Stomach smooth muscle (tissue), 2 donors: ENCODE results near the gene LRRC4C.

Experiments used
- H3K27ac ChIP-seq: one replicate; pipeline ENCODE4 v1.7.0; 2013; ENCODE audit warnings: mild to moderate bottlenecking, low read length, inconsistent platforms
- H3K27me3 ChIP-seq, 2 donors: one replicate each; pipeline ENCODE4 v1.7.0; 2013; ENCODE audit warnings: low read length in 2 of 2; ENCODE audit not compliant: insufficient read depth in 2 of 2, control insufficient read depth in 1 of 2
- H3K36me3 ChIP-seq, 2 donors: one replicate each; pipeline ENCODE4 v1.7.0; 2013; ENCODE audit warnings: low read length in 2 of 2; ENCODE audit not compliant: control insufficient read depth in 2 of 2, insufficient read depth in 2 of 2
- H3K4me1 ChIP-seq: one replicate; pipeline ENCODE4 v1.7.0; 2013; ENCODE audit warnings: low read length; ENCODE audit not compliant: control insufficient read depth, insufficient read depth
- H3K4me3 ChIP-seq, 2 donors: one replicate each; pipeline ENCODE4 v1.7.0; 2013; ENCODE audit warnings: low read length in 2 of 2
- H3K9ac ChIP-seq, 2 donors: one replicate each; pipeline ENCODE4 v1.7.0; 2013; ENCODE audit warnings: low read length in 2 of 2, mild to moderate bottlenecking in 1 of 2
- H3K9me3 ChIP-seq, 2 donors: one replicate each; pipeline ENCODE4 v1.7.0; 2013; ENCODE audit warnings: low read length in 2 of 2; ENCODE audit not compliant: control insufficient read depth in 2 of 2
- donor health status: healthy.
- donor health status: Pancreatic carcinoma.

The LRRC4C gene

GRCh38 chr11:41201156-41201555 lies 258.3 kb downstream of the LRRC4C start:
- no peaks in the 10 kb centered on the region for H3K9me3 ChIP-seq
- no peak overlapping the region for H3K27ac ChIP-seq
- no peaks in the 10 kb centered on the region for H3K27me3 ChIP-seq
- no peaks in the 10 kb centered on the region for H3K4me1 ChIP-seq
- H3K4me3 ChIP-seq: no peak overlapping the region
- no peaks in the 10 kb centered on the region for H3K36me3 ChIP-seq
- no peak overlapping the region for H3K9ac ChIP-seq

DNA sequence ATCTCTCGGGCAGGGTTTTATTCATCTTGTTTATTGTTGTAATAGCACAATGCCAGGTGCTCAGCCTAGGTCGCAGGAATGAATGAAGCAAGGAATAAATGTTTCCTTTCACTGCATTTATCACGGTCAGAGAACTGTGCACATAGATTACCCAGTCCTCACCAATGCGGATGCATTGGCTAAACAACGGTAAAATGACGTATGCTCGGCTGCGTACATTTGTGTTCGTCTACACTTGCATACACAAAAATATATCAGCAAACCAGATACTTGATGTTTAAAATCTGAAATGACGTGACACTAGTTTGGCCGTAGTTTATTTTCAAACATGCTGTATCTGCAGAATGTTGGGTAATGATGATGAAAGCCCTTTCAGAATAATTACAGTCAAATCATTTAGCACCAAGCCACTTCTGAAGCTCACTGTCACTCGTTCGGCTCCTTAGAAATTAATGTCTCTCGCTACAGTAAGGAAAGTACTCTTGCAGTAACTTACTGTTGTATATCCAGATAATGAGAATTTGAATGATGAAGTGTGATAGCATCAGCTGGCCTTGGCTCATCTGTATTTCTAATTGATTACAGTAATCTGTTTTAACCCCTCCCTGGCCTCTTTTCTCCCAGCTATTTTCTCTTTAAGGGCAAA lies 268.9 kb downstream of the LRRC4C start:
- Histone ChIP-seq H3K4me3 (no peak overlapping the region), H3K27ac (no peak overlapping the region), H3K9ac (no peak overlapping the region), H3K9me3 (no peaks in the 10 kb centered on the region), H3K36me3 (no peaks in the 10 kb centered on the region), H3K27me3 (no peaks in the 10 kb centered on the region), H3K4me1 (no peaks in the 10 kb centered on the region)

DNA sequence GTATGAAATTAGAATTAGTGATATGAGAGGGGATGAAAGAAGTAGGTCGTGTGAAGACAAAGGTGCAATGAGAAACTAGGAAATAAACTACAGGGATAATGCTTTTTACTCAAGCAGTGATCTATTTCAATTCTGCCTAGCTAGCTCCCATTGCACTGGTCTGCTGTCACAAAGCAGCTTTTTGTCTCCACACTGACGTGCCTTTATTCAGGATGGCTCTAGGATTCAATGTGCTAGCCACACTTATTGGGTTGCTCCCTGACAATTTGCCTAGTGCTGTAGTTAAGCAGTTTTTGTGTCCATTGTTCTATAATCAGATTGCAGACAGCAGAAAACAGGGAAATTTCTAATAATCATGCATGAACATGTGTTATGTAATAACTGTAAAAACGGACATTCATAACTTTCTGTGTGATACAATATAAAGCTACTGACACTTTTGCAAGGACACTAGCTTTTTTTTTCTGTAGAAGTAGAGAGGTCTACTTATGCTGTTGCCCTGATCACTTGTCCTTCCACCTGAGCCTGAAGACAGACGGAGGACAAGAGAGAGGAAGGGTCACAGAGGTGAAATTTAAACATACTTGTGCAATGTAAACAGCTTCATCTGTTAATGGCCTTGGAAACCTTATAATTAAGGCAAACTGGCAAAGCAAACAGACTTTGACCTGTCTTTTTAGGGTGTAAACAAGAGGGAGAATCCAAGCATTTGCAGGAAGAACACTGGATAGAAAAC lies 269.6 kb downstream of the LRRC4C start:
- H3K27me3 ChIP-seq: no peaks in the 10 kb centered on the region
- H3K27ac ChIP-seq: no peak overlapping the region
- H3K9me3 ChIP-seq: no peaks in the 10 kb centered on the region
- H3K9ac ChIP-seq: no peak overlapping the region
- H3K36me3 ChIP-seq: no peaks in the 10 kb centered on the region
- no peaks in the 10 kb centered on the region for H3K4me1 ChIP-seq
- H3K4me3 ChIP-seq: no peak overlapping the region

DNA sequence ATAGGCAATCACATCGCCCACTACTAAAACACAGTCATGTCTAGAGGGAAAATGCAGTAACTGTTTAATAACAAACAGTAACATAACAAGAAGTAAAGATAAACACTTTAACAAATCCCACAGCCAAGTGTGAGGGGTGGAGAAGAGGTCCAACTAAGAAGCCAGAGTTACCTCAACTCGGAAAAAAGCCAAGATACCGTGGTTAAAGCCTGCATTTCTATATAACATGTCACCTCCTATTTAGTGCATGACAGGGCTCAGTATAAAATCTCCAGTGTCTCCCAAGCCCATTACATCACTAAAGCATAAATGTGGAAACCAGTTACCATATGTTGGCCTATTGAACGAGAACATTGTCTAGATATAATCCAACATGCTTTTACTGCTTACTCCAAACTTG lies 281.7 kb downstream of the LRRC4C start:
- Histone ChIP-seq H3K27me3 (no peaks in the 10 kb centered on the region), H3K9me3 (no peaks in the 10 kb centered on the region), H3K9ac (no peak overlapping the region), H3K27ac (no peak overlapping the region), H3K4me3 (no peak overlapping the region), H3K4me1 (no peaks in the 10 kb centered on the region), H3K36me3 (no peaks in the 10 kb centered on the region)

DNA sequence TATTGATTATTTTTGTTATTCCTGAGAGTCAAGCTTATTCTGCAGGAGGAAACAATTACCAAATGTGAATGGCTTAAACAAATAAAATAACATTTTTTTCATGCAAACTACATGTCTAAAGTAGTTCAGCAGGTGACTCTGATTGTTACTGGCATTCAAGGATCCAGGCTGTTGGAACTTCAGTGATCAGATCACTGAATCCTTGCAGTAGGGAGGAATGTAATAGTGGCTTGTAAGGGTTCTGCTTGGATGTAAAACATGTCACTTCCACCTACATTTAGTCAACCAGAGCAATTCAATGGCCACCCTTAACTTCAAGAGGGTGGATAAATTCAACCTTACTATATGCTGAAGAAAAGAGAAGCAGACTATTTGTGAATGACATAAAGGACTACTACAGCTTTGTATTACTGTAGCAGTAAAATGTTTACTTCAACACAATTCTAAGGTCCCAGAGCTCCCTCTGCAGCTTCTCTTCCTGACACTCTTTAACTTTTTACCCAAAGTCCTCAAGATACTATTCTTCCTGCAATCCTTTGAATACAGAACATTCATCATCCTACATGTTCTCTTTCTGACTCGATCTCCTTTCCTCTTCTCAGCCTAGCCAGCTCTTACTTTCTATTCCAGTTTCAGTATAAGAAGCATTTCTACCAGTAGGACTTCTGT lies 284.0 kb downstream of the LRRC4C start:
- no peaks in the 10 kb centered on the region for H3K27me3 ChIP-seq
- H3K4me3 ChIP-seq: no peak overlapping the region
- no peak overlapping the region for H3K9ac ChIP-seq
- H3K9me3 ChIP-seq: no peaks in the 10 kb centered on the region
- no peak overlapping the region for H3K27ac ChIP-seq
- no peaks in the 10 kb centered on the region for H3K4me1 ChIP-seq
- H3K36me3 ChIP-seq: no peaks in the 10 kb centered on the region

DNA sequence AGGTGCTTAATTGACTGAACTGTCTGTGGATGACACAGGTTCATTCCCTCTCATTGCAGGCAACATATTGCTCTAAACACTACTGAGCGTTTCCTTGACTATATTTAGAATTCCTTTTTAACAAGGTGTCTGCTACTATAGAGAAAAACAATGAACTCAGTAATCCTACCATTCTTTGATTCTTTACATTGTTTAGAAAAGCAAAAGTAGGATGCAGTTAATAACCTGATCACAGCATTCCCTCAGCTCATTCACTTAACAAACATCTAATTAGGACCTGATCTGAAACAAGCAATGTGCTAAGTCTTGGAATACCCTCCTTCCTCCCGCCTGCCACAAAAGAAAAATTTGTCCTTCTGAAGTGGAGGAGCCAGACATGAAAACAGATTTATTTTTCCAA lies 313.1 kb downstream of the LRRC4C start:
- no peak overlapping the region for H3K9ac ChIP-seq
- no peak overlapping the region for H3K27ac ChIP-seq
- no peaks in the 10 kb centered on the region for H3K9me3 ChIP-seq
- H3K4me1 ChIP-seq: no peaks in the 10 kb centered on the region
- H3K4me3 ChIP-seq: no peak overlapping the region
- H3K27me3 ChIP-seq: no peaks in the 10 kb centered on the region
- H3K36me3 ChIP-seq: no peaks in the 10 kb centered on the region

DNA sequence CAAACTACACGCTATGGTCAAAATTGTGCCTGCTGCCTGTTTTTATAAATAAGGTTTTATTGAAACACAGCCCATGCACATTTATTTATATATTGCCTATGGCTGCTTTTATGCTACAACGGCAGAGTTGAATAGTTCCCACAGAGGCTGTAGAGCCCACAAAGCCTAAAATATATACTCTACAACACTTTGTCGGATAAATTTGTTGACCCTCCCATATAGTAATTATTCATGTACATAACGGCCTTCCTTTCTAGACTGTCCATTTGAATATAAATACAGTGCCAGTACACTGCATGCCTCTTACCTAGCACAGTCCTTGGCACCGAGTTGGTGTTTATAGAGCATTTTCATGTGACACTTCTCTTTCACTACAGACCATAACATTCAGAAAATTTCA lies 314.0 kb downstream of the LRRC4C start:
- H3K27ac ChIP-seq: no peak overlapping the region
- H3K4me3 ChIP-seq: no peak overlapping the region
- no peaks in the 10 kb centered on the region for H3K27me3 ChIP-seq
- no peaks in the 10 kb centered on the region for H3K4me1 ChIP-seq
- H3K9ac ChIP-seq: no peak overlapping the region
- H3K9me3 ChIP-seq: no peaks in the 10 kb centered on the region
- no peaks in the 10 kb centered on the region for H3K36me3 ChIP-seq

DNA sequence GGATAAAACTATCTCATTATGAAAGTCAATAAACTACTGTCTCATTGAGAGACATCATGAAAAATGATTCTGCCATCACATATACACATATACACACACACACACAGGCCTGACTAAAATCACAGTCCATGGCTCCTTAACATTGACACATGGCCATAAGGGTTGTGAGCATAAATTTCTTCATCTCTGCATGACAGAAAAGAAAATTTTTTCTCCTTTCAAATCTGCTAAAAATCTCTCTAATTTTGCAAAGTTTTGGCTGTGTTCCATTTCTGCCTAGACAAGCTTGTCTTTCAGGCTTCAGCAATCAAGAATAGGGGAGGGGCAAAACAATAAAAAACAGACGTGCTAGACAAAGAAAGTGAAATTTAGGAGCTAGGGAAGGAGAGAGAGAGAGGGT lies 324.5 kb downstream of the LRRC4C start:
- no peaks in the 10 kb centered on the region for H3K9me3 ChIP-seq
- H3K36me3 ChIP-seq: no peaks in the 10 kb centered on the region
- H3K27ac ChIP-seq: no peak overlapping the region
- no peak overlapping the region for H3K4me3 ChIP-seq
- H3K27me3 ChIP-seq: no peaks in the 10 kb centered on the region
- H3K9ac ChIP-seq: no peak overlapping the region
- no peaks in the 10 kb centered on the region for H3K4me1 ChIP-seq

- H3K4me3 ChIP-seq: no peak overlapping the region
- no peaks in the 10 kb centered on the region for H3K9me3 ChIP-seq
- H3K36me3 ChIP-seq: no peaks in the 10 kb centered on the region
- H3K9ac ChIP-seq: no peak overlapping the region
- no peak overlapping the region for H3K27ac ChIP-seq
- H3K27me3 ChIP-seq: no peaks in the 10 kb centered on the region
- no peaks in the 10 kb centered on the region for H3K4me1 ChIP-seq
These were observed 326.4 kb downstream of the LRRC4C start for GRCh38 chr11:41133023-41133422.

DNA sequence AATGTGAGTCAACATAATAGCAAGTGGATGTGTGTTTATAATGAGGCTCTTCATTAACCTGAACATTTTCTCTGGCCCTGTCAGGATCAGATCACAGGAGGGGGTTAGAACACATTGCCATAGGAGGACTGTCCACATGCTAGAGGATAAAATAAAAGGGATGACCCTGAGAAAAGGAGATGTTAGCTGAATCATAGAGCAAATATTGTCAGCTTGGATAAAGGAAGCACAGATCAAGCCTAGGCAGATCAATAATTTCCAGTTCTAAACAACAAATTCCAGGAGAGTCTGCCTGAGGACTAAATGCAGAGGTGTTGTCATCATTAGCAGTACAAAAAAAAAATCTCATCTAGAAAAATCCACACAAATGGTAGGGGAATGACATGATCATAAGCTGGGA lies 337.9 kb downstream of the LRRC4C start:
- no peaks in the 10 kb centered on the region for H3K36me3 ChIP-seq
- no peaks in the 10 kb centered on the region for H3K27me3 ChIP-seq
- H3K9me3 ChIP-seq: no peaks in the 10 kb centered on the region
- H3K9ac ChIP-seq: no peak overlapping the region
- no peak overlapping the region for H3K27ac ChIP-seq
- no peak overlapping the region for H3K4me3 ChIP-seq
- no peaks in the 10 kb centered on the region for H3K4me1 ChIP-seq

- Histone ChIP-seq H3K4me3 (no peak overlapping the region), H3K27me3 (no peaks in the 10 kb centered on the region), H3K9me3 (no peaks in the 10 kb centered on the region), H3K9ac (no peak overlapping the region), H3K36me3 (no peaks in the 10 kb centered on the region), H3K4me1 (no peaks in the 10 kb centered on the region), H3K27ac (no peak overlapping the region)
These were observed 340.0 kb downstream of the LRRC4C start for GRCh38 chr11:41119484-41119883.
